Measurements from ENCODE around the gene REG4. TPM values are rescaled to one million over a fixed set of nuclear protein-coding genes. Genes with fewer than 3 reads are reported as not detected.
A peak's percentile ranks its signal among the peaks of the same experiment; 100 is the strongest.

Gene REG4
- total and polyA plus RNA-seq, 4 donors: 0.08 TPM; not detected in 3

DNA sequence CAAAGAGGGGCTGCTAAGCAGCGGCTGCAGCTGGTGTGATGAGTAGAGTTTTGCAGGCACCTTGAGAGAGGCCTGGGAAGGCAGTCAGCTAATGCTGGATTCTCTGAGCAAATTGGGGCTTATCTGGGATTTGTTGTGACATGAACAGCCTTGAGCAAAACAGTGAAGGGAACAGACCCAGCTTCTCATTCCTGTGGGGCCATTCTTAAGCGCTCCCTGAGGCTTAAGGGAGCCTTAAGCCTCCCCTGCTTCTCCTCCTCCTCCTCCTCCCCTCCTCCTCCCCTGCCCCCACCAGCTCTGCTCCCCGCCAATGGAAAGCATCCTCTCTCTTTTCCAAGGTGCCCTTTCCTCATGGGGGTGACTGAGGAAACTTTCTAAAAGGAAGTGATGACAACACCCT lies 63.8 kb downstream of the REG4 start:
- peaks cover 0 to 8% (median 3%) of the 10 kb centered on the region in 5 donors for H3K4me1 ChIP-seq (ENCODE audit: control insufficient read depth in 5 of 5, insufficient read depth in 5 of 5, low read length in 5 of 5)
- no peak overlapping the region for H3K4me3 ChIP-seq
- 71 to 75% methylated on average over 3 of the region's 3 CpGs for WGBS, 2 donors
- H3K9ac ChIP-seq (ENCODE audit: insufficient read depth in 1 of 2, low read length in 2 of 2): no peak overlapping the region
- H3K27ac ChIP-seq (ENCODE audit: low read depth in 1 of 2, low read length in 1 of 2): peak overlapping the region in 1 of 2 donors; percentile 46
- DNase-seq (no peak), ATAC-seq (ENCODE audit: insufficient read depth, low FRiP score) (no peak)
- TF ChIP-seq, protein P1, sequence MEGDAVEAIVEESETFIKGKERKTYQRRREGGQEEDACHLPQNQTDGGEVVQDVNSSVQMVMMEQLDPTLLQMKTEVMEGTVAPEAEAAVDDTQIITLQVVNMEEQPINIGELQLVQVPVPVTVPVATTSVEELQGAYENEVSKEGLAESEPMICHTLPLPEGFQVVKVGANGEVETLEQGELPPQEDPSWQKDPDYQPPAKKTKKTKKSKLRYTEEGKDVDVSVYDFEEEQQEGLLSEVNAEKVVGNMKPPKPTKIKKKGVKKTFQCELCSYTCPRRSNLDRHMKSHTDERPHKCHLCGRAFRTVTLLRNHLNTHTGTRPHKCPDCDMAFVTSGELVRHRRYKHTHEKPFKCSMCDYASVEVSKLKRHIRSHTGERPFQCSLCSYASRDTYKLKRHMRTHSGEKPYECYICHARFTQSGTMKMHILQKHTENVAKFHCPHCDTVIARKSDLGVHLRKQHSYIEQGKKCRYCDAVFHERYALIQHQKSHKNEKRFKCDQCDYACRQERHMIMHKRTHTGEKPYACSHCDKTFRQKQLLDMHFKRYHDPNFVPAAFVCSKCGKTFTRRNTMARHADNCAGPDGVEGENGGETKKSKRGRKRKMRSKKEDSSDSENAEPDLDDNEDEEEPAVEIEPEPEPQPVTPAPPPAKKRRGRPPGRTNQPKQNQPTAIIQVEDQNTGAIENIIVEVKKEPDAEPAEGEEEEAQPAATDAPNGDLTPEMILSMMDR (IDR thresholded peaks at IDR 0.05; ENCODE audit: control extremely low read depth, extremely low read depth): no peak
- H3K27me3 ChIP-seq (ENCODE audit: control insufficient read depth in 3 of 3, insufficient read depth in 3 of 3, low read length in 2 of 3): no peaks in the 10 kb centered on the region
- peaks cover 0 to 11% (median 2%) of the 10 kb centered on the region in 4 donors for H3K36me3 ChIP-seq (ENCODE audit: control insufficient read depth in 4 of 4, insufficient read depth in 4 of 4, low read length in 4 of 4)
- H3K9me3 ChIP-seq (ENCODE audit: control insufficient read depth in 4 of 4, insufficient read depth in 3 of 4, low read length in 3 of 4): no peaks in the 10 kb centered on the region

DNA sequence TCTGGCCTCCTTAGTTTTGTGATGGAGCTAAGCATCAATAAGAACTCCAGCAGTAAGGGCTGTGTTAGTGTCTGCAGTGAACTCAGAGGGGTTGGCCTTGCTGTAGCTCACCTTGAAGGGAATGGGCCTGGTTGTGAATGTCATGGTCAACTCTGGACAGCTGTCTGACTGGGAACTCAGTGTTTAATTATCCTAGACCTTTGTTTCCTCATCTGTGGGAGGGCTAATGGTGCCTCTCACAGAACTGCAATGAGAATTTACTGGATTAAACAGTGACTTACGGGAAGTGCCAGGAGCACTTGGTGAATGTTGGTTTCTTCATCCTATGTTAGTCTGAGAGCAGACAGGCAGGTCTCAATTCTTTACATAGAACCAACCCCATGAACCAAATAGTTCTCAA lies 66.2 kb downstream of the REG4 start:
- Histone ChIP-seq H3K36me3 (ENCODE audit: control insufficient read depth in 4 of 4, insufficient read depth in 4 of 4, low read length in 4 of 4) (peaks cover 0 to 11% (median 2%) of the 10 kb centered on the region in 4 donors), H3K4me1 (ENCODE audit: control insufficient read depth in 5 of 5, insufficient read depth in 5 of 5, low read length in 5 of 5) (peaks cover 0 to 8% (median 3%) of the 10 kb centered on the region in 5 donors), H3K9ac (ENCODE audit: insufficient read depth in 1 of 2, low read length in 2 of 2) (no peak overlapping the region), H3K27ac (ENCODE audit: low read depth in 1 of 2, low read length in 1 of 2) (no peak overlapping the region), H3K27me3 (ENCODE audit: control insufficient read depth in 3 of 3, insufficient read depth in 3 of 3, low read length in 2 of 3) (no peaks in the 10 kb centered on the region), H3K4me3 (no peak overlapping the region), H3K9me3 (ENCODE audit: control insufficient read depth in 4 of 4, insufficient read depth in 3 of 4, low read length in 3 of 4) (no peaks in the 10 kb centered on the region)
- WGBS, 2 donors: 77 to 88% methylated on average over 1 of the region's 1 CpG
- TF ChIP-seq, protein P1 (IDR thresholded peaks at IDR 0.05; ENCODE audit: control extremely low read depth, extremely low read depth): no peak
- ATAC-seq (ENCODE audit: insufficient read depth, low FRiP score) (no peak), DNase-seq (no peak)

DNA sequence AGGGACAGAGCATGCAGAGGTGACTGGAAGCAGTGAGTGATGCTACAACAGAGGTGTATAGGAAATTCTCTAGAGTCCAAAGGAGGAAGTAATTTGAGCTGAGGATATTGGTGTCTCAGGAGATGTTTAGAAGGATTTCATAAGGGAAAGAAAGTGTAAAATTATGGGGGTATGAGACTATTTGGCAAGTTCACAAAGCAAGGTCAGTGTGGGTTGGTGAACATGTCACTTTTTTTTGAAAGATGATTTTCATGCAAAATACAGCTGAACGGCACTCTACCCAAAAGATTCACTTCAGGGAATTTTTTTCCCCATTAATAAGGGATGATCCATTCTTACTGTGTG lies 66.7 kb downstream of the REG4 start:
- DNase-seq: no peak
- TF ChIP-seq, protein P1 (IDR thresholded peaks at IDR 0.05; ENCODE audit: control extremely low read depth, extremely low read depth): no peak
- H3K9me3 ChIP-seq (ENCODE audit: control insufficient read depth in 4 of 4, insufficient read depth in 3 of 4, low read length in 3 of 4): no peaks in the 10 kb centered on the region
- H3K4me3 ChIP-seq: no peak overlapping the region
- no peak for ATAC-seq (ENCODE audit: insufficient read depth, low FRiP score)
- H3K27ac ChIP-seq (ENCODE audit: low read depth in 1 of 2, low read length in 1 of 2): no peak overlapping the region
- 48 to 95% methylated on average over 1 of the region's 1 CpG for WGBS, 2 donors
- peaks cover 0 to 8% (median 3%) of the 10 kb centered on the region in 5 donors for H3K4me1 ChIP-seq (ENCODE audit: control insufficient read depth in 5 of 5, insufficient read depth in 5 of 5, low read length in 5 of 5)
- H3K9ac ChIP-seq (ENCODE audit: insufficient read depth in 1 of 2, low read length in 2 of 2): no peak overlapping the region
- no peaks in the 10 kb centered on the region for H3K27me3 ChIP-seq (ENCODE audit: control insufficient read depth in 3 of 3, insufficient read depth in 3 of 3, low read length in 2 of 3)
- peaks cover 0 to 11% (median 2%) of the 10 kb centered on the region in 4 donors for H3K36me3 ChIP-seq (ENCODE audit: control insufficient read depth in 4 of 4, insufficient read depth in 4 of 4, low read length in 4 of 4)

Other genes starting within 250 kb of the REG4 start
- gene ZNF697, start 163.2 kb downstream of the REG4 start, total RNA-seq: 10 to 100 TPM in 1 of 2 donors, 1 to 10 TPM in 1; 6.1 to 22.2 TPM
- gene ZNF697, start 163.2 kb downstream of the REG4 start, polyA plus RNA-seq: 1 to 10 TPM; 2.3 to 3.9 TPM
- 100 to 1,000 TPM in 1 of 2 donors, 10 to 100 TPM in 1; 35.2 to 133 TPM for gene PHGDH, start 99.5 kb downstream of the REG4 start, total RNA-seq
- gene PHGDH, start 99.5 kb downstream of the REG4 start, polyA plus RNA-seq: 10 to 100 TPM; 28.8 to 33.2 TPM
- gene HMGCS2, start 42.6 kb downstream of the REG4 start, total RNA-seq: under 1 TPM; 0.28 to 0.52 TPM
- 1 to 10 TPM in 1 of 2 donors, not detected in 1; 4.2 TPM for gene HMGCS2, start 42.6 kb downstream of the REG4 start, polyA plus RNA-seq
- gene ADAM30, start 85.1 kb upstream of the REG4 start, total RNA-seq: not detected
- not detected for gene ADAM30, start 85.1 kb upstream of the REG4 start, polyA plus RNA-seq

Data from lung (tissue), 12 donors.